SK-N-MC (cell line): ENCODE measurements around the gene XXYLT1.

Source experiments
- EZH2 ChIP-seq: fragments of 200-600 bp; sonication (generic); IDR thresholded peaks from one replicate; pipeline ENCODE4 v1.6.1; 2017; ENCODE audit warnings: antibody characterized with exemption
- POLR2AphosphoS5 ChIP-seq: IDR thresholded peaks from 2 replicates; pipeline ENCODE4 v1.6.1; 2012; ENCODE audit warnings: mild to moderate bottlenecking, low read depth, low read length, borderline replicate concordance

GRCh38 chr3:195034101-195034500, 236.9 kb downstream of the XXYLT1 start:
- no peak for TF ChIP-seq POLR2AphosphoS5
- no peak for TF ChIP-seq EZH2
